GM11168 (cell line): ENCODE data around the gene KIAA1549.

Experiments
- in situ Hi-C: fragments of 300-500 bp; cut with MboI; formaldehyde crosslinking; loops from one replicate; pipeline ENCODE4 v1.12.0; 2022; ENCODE audit warnings: low sequenced_read_pairs; ENCODE audit not compliant: unreplicated experiment

KIAA1549 gene

GRCh38 chr7:138916275-138916674 is 64.9 kb downstream of the KIAA1549 start:
- in situ Hi-C loops = no loop called here

GRCh38 chr7:138913783-138914182 is 67.4 kb downstream of the KIAA1549 start:
- in situ Hi-C loops = no loop called here

- in situ Hi-C loops = no loop called here
Observed at GRCh38 chr7:138911007-138911406, 70.2 kb downstream of the KIAA1549 start.

- in situ Hi-C loops = no loop called here
Observed at GRCh38 chr7:138907850-138908249, 73.3 kb downstream of the KIAA1549 start.

- in situ Hi-C loops = no loop called here
Observed at GRCh38 chr7:138907201-138907847, 73.9 kb downstream of the KIAA1549 start.

- in situ Hi-C loops = no loop called here
Observed at GRCh38 chr7:138903859-138904435, 77.2 kb downstream of the KIAA1549 start.

GRCh38 chr7:138903186-138903820 is 77.9 kb downstream of the KIAA1549 start:
- in situ Hi-C loops = no loop called here

GRCh38 chr7:138902161-138902560 is 79.0 kb downstream of the KIAA1549 start:
- in situ Hi-C loops = no loop called here

- in situ Hi-C loops = no loop called here
Observed at GRCh38 chr7:138900035-138900828, 81.0 kb downstream of the KIAA1549 start.

GRCh38 chr7:138898802-138899201 is 82.4 kb downstream of the KIAA1549 start:
- in situ Hi-C loops = no loop called here

- in situ Hi-C loops = no loop called here
Observed at GRCh38 chr7:138898255-138898654, 82.9 kb downstream of the KIAA1549 start.

- in situ Hi-C loops = no loop called here
Observed at GRCh38 chr7:138895679-138896078, 85.5 kb downstream of the KIAA1549 start.

- in situ Hi-C loops = no loop called here
Observed at GRCh38 chr7:138893258-138893657, 87.9 kb downstream of the KIAA1549 start.

- in situ Hi-C loops = no loop called here
Observed at GRCh38 chr7:138892812-138893211, 88.4 kb downstream of the KIAA1549 start.

GRCh38 chr7:138892006-138892630 is 89.1 kb downstream of the KIAA1549 start:
- in situ Hi-C loops = no loop called here

GRCh38 chr7:138891446-138891810 is 89.8 kb downstream of the KIAA1549 start:
- in situ Hi-C loops = no loop called here

- in situ Hi-C loops = no loop called here
Observed at GRCh38 chr7:138890499-138891445, 90.4 kb downstream of the KIAA1549 start.

- in situ Hi-C loops = no loop called here
Observed at GRCh38 chr7:138889582-138890498, 91.3 kb downstream of the KIAA1549 start.
